ENCODE results near the gene CDKL2.

Gene CDKL2

GRCh38 chr4:75637827-75638226 lies 7.5 kb upstream of the CDKL2 start:
- DNase-seq: no peak

- DNase-seq: no peak
These were observed 6.8 kb upstream of the CDKL2 start for GRCh38 chr4:75637176-75637575.

DNA sequence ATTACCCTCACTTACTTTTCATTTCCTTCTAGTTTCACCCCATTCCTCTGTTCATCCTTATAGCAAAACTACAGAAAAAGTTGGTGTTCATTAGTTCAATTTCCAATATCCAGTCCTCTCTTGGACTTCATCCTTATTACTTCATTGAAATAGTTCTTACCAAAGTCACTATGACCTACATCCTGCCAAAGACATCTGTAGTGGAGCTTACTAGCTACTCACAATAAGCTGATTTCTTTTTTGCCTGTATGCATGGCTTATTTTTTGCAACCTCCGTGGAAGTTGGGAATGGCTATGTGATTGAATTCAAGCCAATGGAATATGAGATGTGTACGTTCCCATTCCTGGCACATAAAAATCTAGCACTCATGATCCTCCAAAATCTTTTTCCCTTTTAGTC lies 4.6 kb upstream of the CDKL2 start:
- no peak for DNase-seq

DNA sequence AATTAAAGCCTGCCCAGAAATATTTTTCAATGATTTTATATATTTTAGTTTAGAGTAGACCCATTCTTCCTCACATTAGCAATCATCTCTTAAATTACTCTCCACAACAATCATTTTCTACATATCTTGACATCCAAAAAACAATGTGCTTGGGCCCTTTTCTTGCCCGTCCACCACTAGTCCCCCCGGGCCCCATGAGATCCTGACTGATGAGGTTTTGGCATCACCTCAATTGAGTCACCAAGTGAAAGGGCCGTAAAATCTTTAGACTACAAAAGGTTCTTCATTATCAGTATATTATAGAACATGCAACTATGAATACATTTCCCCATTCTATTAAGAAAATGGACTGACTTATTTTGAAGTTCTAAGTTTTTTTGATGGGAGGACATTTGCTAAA lies 4.0 kb upstream of the CDKL2 start:
- DNase-seq: no peak

GRCh38 chr4:75633846-75634245 lies 3.5 kb upstream of the CDKL2 start:
- no peak for DNase-seq

DNA sequence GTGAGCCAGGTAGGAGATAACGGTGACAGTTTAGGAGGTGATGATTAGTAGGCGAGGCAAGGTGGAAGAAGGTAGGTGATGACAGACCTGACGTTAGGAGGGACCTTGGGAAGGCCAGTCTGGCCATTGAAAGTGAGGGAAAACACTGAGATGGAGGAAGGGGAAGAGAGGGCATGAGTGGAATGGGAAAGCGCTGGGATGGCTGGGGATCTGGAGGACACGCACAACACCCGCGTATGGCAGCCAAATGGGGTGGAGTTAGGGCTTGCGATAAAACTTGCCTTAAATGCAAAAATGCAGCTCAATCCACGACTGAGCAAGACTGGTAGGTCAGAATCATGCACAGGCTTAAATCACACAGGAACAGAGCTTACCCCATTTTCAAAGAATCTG lies 605 bp upstream of the CDKL2 start:
- no peak for DNase-seq

DNA sequence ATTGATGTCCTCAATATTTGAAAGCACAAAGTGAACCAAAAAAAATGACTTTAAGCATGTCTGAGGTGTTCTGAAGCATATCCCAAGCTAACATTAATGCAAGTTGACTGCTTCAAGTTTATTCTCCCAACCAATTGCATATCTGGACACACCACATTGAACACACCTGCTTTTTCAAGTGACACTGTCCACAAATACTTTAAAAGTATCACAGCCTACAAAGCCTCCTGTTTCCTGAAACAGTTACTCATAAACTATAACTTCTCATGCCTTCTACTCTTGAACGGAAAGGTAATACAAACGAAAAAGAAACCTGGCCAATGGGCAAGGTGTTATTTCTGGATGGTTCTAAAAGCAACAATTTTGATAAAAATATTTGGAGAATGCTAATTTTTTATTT lies 1.1 kb downstream of the CDKL2 start:
- no peak for DNase-seq

GRCh38 chr4:75623026-75623425 lies 7.3 kb downstream of the CDKL2 start:
- DNase-seq: no peak

DNA sequence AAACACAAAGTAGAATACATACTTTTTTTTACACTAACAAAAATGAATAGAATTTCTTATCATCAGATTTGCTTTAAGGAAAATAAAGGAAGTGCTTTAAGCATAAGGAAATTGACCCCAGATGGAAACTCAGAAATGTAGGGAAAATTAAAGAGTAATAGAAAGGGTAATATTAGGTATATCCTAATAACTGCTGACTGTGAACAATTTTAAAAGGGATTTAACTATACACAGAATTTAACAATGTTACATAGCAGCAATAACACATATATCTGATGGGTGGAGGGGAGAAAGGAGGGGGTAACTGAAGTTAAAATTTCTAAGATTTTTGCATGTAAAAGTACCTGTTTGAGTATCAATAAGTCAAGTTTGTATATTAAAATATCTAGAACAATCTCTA lies 8.6 kb downstream of the CDKL2 start:
- DNase-seq: no peak

DNA sequence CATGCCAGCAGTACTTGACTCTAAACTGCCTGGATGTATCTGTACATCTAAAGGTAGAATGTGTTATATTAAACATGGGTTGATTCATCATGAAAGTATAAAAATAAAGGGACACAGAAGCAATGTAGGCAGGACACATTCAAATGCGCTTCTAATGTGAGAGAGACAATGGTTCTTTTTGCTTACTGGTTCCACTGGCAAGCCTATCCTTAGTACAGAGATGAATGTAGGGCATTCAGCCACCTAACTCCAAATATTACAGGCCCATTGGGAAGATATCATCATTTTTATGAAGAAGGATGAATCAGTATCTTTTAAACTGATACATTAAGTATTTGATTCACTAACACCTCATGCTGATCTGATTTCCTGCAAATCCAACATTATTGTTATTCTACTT lies 18.0 kb downstream of the CDKL2 start:
- no peak for DNase-seq

- no peak for DNase-seq
These were observed 24.4 kb downstream of the CDKL2 start for GRCh38 chr4:75605928-75606327.

- no peak for DNase-seq
These were observed 30.7 kb downstream of the CDKL2 start for GRCh38 chr4:75599647-75600046.

DNA sequence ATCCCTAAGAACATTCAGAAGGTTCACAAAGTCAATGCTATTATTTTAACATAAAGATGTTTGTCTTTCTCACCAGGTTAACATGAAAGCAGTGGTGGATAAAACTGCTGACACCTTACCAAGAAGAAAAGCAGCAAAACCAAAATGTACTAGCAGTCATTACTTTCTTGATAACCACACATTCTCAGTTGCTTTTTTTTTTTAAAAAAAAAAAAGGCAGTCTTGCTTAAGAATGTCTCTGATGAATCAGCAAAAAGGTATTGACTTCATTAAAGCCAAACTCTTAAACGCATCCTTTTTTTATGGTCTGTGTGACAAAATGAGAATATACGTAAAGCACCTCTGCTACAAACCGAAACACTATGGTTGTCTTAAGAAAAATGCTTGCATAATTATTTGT lies 31.9 kb downstream of the CDKL2 start:
- DNase-seq: no peak

DNA sequence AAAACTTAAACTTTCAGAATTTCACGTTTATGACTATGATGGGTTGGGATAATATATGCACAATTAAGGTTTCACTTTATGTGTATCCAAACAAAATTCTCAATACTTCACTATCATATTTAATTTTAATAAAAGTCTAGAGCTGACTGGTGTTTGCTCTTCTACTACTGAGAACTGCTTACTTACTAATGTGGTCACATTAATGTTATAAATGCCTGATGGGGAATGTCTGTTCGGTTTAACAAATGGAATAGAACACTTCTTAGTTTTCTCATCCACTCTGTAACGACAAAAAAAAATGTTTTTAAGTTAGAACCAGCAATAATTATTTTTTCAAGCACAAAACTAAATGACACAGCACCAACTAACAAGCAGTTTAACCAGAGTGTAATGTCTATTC lies 34.3 kb downstream of the CDKL2 start:
- DNase-seq: no peak

- no peak for DNase-seq
These were observed 36.9 kb downstream of the CDKL2 start for GRCh38 chr4:75593393-75593792.

DNA sequence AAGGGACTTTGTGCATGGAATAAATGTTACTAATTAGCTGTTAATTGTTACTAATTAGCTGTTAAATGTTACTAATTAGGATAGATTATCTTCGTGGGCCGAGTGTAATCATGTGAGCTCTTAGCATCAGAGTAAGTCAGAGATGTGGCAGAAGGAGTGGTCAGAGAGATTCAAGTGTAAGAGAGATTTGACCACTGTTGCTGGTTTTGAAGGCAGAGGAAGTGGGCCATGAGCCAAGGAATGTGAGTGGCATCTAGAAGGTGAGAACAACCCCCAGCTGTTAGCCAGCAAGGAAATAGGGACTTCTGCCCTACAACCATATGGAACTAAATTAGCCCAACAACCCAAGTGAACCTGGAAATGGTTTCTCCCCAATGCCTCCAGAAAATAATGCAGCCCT lies 46.3 kb downstream of the CDKL2 start:
- no peak for DNase-seq

GRCh38 chr4:75567725-75568124 lies 62.6 kb downstream of the CDKL2 start:
- DNase-seq: no peak

GRCh38 chr4:75566911-75567310 lies 63.4 kb downstream of the CDKL2 start:
- DNase-seq: no peak

GRCh38 chr4:75565481-75565880 lies 64.8 kb downstream of the CDKL2 start:
- DNase-seq: no peak

- DNase-seq: no peak
These were observed 66.3 kb downstream of the CDKL2 start for GRCh38 chr4:75564023-75564422.

- DNase-seq: no peak
These were observed 68.5 kb downstream of the CDKL2 start for GRCh38 chr4:75561789-75562188.

DNA sequence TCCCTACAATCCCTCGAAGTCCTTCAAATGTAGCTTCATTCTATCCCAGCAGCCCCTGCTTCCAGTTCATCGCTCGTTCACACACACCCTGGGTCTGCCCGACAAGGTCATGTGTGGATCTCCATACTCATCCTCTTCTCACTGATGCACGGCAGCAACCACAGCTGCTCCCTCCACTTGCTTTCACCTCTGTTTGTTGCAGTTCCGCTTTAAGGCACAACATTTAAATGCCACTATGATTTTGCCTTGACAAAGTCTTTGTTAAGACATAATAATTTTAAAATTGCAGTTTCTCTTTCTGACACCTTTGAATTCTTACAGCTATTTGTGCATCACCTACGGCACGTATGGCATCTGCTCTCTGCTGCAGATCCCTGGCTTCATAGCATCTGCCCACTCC lies 72.6 kb downstream of the CDKL2 start:
- DNase-seq: no peak

- DNase-seq: no peak
These were observed 74.8 kb downstream of the CDKL2 start, which contains the start of gene ODAPH for GRCh38 chr4:75555294-75556164. Gene ODAPH, plus strand, starts transcription at chr4:75556066. Its CDS starts 17 bp downstream, at chr4:75556083.

DNA sequence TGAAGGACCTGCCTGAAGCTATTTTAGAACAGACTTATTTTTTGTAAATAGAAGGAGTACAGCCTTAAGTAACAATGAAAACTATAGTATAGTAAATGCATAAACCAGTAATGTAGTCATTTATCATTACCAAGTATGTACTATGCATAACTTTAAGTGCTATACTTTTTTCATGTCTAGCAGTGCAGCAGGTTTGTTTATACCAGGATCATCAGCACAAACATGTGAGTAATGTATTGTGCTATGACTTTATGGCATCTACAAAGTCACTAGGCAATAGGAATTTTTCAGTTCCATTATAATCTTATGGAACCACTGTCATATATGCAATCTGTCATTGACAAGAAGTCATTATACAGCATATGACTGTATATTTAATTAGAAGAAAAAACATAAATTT lies 77.9 kb downstream of the CDKL2 start:
- no peak for DNase-seq

DNA sequence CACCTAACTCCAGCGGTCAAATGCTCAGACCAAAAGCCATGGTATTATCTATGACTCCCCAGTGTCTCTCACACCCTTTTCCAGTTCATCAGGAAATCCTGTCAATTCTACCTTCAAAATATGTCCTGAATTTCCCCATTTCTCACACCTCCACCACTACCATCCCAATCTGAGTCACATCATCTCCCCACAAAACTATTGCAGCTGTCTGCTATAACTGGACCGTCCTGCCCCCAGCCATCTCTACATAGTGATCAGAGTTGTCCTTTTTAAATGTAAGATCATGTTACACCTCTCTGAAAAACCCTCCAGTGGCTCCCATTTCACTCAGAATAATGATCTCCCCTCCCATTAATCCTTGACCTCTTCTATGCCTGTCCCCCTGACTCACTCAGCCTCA lies 81.3 kb downstream of the CDKL2 start:
- DNase-seq: no peak

Data from NCI-H1694 treated with DMSO at 0.1 percent for 48 hours (cell line).